Immature natural killer cell (primary cell): ENCODE results near the gene FASTKD3. TPM values are rescaled to one million over a fixed set of nuclear protein-coding genes. Genes with fewer than 3 reads are reported as not detected.

Source experiments
- DNase-seq, 3 donors: peaks; one replicate each; pipeline ENCODE4 v3.0.0; 2022; ENCODE audit warnings: mixed read lengths in 1 of 3
- H3K27ac Mint-ChIP-seq, 6 donors: one replicate each; pipeline ENCODE4 v1.8.0; 2020; ENCODE audit warnings: mixed read lengths in 6 of 6, mild to moderate bottlenecking in 5 of 6, inconsistent platforms in 4 of 6, moderate library complexity in 3 of 6
- H3K27me3 Mint-ChIP-seq, 3 donors: one replicate each; pipeline ENCODE4 v1.8.0; 2020 to 2021; ENCODE audit warnings: low read depth in 3 of 3, mild to moderate bottlenecking in 3 of 3, mixed read lengths in 3 of 3, moderate library complexity in 3 of 3, inconsistent platforms in 1 of 3
- H3K36me3 Mint-ChIP-seq, 3 donors: one replicate each; pipeline ENCODE4 v1.8.0; 2020; ENCODE audit warnings: mixed read lengths in 3 of 3, inconsistent platforms in 2 of 3, mild to moderate bottlenecking in 2 of 3
- H3K4me1 Mint-ChIP-seq, 2 donors: one replicate each; pipeline ENCODE4 v1.8.0; 2020; ENCODE audit warnings: inconsistent platforms in 2 of 2, mild to moderate bottlenecking in 2 of 2, mixed read lengths in 2 of 2, moderate library complexity in 1 of 2
- H3K4me3 Mint-ChIP-seq, 5 donors: one replicate each; pipeline ENCODE4 v1.8.0; 2020; ENCODE audit warnings: mild to moderate bottlenecking in 5 of 5, mixed read lengths in 5 of 5, inconsistent platforms in 3 of 5, moderate library complexity in 3 of 5
- H3K9me3 Mint-ChIP-seq, 6 donors: one replicate each; pipeline ENCODE4 v1.8.0; 2020; ENCODE audit warnings: mild to moderate bottlenecking in 6 of 6, mixed read lengths in 6 of 6, inconsistent platforms in 4 of 6, moderate library complexity in 3 of 6
- polyA plus RNA-seq, 3 donors: library from polyadenylated mRNA; unstranded; fragments of 300-500 nt; fragmentation: Illumina TruSeq; gene quantifications; one replicate each; pipeline ENCODE4 v1.2.3, GENCODE V29; 2021

The FASTKD3 gene
- polyA plus RNA-seq, 3 donors from 2014 or later = 11.7 to 13.9 (median 12.5) TPM

DNA sequence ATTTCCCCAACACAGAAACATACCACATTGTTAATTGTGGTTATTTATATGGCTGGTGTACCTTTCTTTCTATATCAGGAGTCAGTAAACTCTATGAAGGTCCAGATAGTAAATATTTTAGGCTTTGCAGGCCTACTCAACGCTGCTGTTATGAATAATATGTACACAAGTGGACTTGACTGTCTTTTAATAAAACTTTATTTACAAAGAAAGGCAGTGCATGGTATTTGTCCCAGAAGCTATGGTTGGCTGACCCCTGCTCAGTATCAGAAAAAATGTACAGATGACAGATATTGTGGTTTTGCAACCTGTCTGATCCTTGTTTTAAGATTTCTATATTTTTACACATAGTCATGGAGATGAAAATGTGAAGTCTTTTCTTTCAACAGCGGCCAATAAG is 5.8 kb upstream of the FASTKD3 start:
- Mint-ChIP-seq H3K27me3 (peaks cover 0 to 3% (median 0%) of the 10 kb centered on the region in 3 donors), H3K4me1 (peaks cover 47 to 91% of the 10 kb centered on the region in 2 donors), H3K36me3 (peaks cover 8 to 44% (median 32%) of the 10 kb centered on the region in 3 donors), H3K4me3 (no peak overlapping the region), H3K9me3 (no peaks in the 10 kb centered on the region), H3K27ac (no peak overlapping the region)
- no peak for DNase-seq

GRCh38 chr5:7873216-7873615 is 4.4 kb upstream of the FASTKD3 start:
- H3K4me3 Mint-ChIP-seq = peak overlapping the region in 3 of 5 donors; percentile 5 to 66 (median 5)
- peaks cover 53 to 88% of the 10 kb centered on the region in 2 donors for H3K4me1 Mint-ChIP-seq
- peak in 1 of 3 donors; percentile 23 for DNase-seq
- peaks cover 8 to 35% (median 22%) of the 10 kb centered on the region in 3 donors for H3K36me3 Mint-ChIP-seq
- H3K27ac Mint-ChIP-seq = peak overlapping the region in 5 of 6 donors; percentile 23 to 86 (median 82)
- H3K9me3 Mint-ChIP-seq = no peaks in the 10 kb centered on the region
- peaks cover 0 to 6% (median 0%) of the 10 kb centered on the region in 3 donors for H3K27me3 Mint-ChIP-seq

DNA sequence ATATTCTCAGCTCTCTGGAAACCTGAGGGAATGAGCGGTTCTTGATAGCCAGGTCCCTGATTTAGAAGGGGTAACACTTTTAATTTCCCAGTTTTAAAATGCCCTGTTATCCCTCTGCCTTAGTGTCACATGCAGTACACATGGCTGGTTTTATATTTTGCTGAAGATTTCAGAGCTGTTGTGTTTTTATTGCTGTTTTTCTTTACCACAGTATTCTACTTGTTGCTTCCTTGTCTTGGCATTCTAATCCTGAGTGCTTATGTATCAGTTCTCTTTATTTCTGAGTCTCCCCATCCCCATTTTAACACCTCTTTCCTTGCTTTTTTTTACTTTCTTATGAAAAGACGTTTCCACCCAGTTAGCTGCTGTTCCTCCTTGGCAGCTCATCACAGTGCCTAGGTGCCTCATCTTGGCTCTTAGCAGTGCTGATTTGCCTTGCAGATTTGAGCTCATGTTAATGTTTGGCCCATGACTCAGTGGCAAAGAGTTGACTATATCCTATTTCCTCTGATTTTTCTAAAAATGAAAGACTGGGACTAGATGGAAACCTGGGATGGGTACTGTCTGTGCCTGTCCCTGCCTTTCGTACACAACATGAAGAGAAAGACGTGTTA is 3.8 kb upstream of the FASTKD3 start:
- H3K4me1 Mint-ChIP-seq = peaks cover 58 to 88% of the 10 kb centered on the region in 2 donors
- peak overlapping the region in 2 of 5 donors; percentile 5 to 66 for H3K4me3 Mint-ChIP-seq
- peaks cover 8 to 29% (median 16%) of the 10 kb centered on the region in 3 donors for H3K36me3 Mint-ChIP-seq
- H3K9me3 Mint-ChIP-seq = no peaks in the 10 kb centered on the region
- peak overlapping the region in 5 of 6 donors; percentile 40 to 86 (median 82) for H3K27ac Mint-ChIP-seq
- peaks cover 0 to 6% (median 0%) of the 10 kb centered on the region in 3 donors for H3K27me3 Mint-ChIP-seq
- no peak for DNase-seq

DNA sequence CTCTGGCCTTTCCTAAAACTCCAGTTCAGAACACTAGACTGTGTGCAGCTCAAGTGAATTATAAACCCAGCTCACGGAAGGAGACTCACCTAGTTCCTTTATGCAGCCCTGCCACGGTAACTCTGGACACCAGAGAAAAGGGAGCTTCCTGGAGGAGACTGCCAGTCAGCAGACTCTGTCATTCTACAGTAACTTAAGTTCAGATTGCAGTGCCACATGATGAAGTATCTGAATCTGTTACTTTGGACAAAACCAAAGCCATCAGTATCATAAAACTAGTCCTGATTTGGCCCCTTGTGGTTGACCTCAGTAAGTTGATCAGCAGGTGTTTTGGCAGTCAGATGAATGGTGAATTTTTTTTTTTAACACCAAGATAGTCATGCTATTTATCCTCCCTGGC is 2.8 kb upstream of the FASTKD3 start:
- no peaks in the 10 kb centered on the region for H3K9me3 Mint-ChIP-seq
- H3K4me3 Mint-ChIP-seq = peak overlapping the region in 3 of 5 donors; percentile 1 to 40 (median 22)
- peak overlapping the region; percentile 7 to 82 (median 48) for H3K27ac Mint-ChIP-seq
- no peak for DNase-seq
- H3K27me3 Mint-ChIP-seq = peaks cover 0 to 6% (median 0%) of the 10 kb centered on the region in 3 donors
- peaks cover 63 to 89% of the 10 kb centered on the region in 2 donors for H3K4me1 Mint-ChIP-seq
- H3K36me3 Mint-ChIP-seq = peaks cover 8 to 20% (median 10%) of the 10 kb centered on the region in 3 donors

GRCh38 chr5:7869474-7870136 is 774 bp upstream of the FASTKD3 start:
- no peaks in the 10 kb centered on the region for H3K9me3 Mint-ChIP-seq
- H3K4me3 Mint-ChIP-seq = peak overlapping the region; percentile 90 to 97 (median 94)
- peaks cover 67 to 93% of the 10 kb centered on the region in 2 donors for H3K4me1 Mint-ChIP-seq
- H3K36me3 Mint-ChIP-seq = peaks cover 0 to 16% (median 0%) of the 10 kb centered on the region in 3 donors
- peak overlapping the region; percentile 73 to 90 (median 86) for H3K27ac Mint-ChIP-seq
- H3K27me3 Mint-ChIP-seq = peaks cover 0 to 6% (median 0%) of the 10 kb centered on the region in 3 donors
- DNase-seq = peak in 2 of 3 donors; percentile 39 to 42

DNA sequence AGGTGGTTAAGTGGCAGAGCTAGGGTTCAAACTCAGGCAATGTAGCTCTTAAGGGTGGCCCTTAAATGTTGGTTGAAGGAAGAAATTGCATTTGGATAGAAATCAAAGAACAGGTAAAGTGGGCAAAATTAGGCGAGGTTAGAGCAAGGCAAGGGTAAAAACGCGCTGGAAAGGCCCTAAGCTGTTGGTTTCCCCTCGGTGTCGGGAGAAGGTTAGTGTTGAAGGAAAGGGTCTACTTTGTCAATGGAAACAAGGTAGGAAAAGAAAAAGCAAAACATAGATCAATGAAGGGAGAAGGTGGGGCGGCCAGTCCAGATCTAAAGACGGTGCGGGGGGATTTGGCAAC is 431 bp downstream of the FASTKD3 start:
- Mint-ChIP-seq H3K9me3 (no peaks in the 10 kb centered on the region), H3K36me3 (peaks cover 0 to 12% (median 2%) of the 10 kb centered on the region in 3 donors), H3K27me3 (peaks cover 0 to 6% (median 0%) of the 10 kb centered on the region in 3 donors), H3K4me1 (peaks cover 61 to 81% of the 10 kb centered on the region in 2 donors), H3K4me3 (peak overlapping the region; percentile 95 to 99 (median 97)), H3K27ac (peak overlapping the region; percentile 82 to 94 (median 94))
- DNase-seq = no peak

DNA sequence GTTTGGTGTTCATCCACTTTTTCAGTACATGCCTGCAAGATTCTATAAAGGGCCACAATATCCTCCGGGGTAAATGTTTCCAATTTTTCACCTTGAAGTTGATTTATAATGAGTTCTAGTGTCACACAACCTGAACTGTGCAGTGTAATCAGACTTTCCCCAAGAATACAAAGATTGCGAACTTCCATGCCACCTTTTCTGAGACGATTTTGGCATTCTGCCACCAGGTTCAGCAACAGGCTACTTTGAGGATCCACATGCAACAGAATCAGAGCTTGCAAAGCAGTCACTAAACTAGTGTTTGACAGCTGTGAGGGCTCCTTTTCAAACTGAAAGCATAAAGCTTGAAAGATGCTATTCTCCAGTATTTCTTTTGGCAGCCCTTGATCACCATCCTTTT is 1.6 kb downstream of the FASTKD3 start:
- no peak for DNase-seq
- H3K36me3 Mint-ChIP-seq = peaks cover 3 to 20% (median 8%) of the 10 kb centered on the region in 3 donors
- peak overlapping the region in 2 of 6 donors; percentile 41 to 53 for H3K27ac Mint-ChIP-seq
- H3K27me3 Mint-ChIP-seq = peaks cover 0 to 6% (median 0%) of the 10 kb centered on the region in 3 donors
- peaks cover 51 to 69% of the 10 kb centered on the region in 2 donors for H3K4me1 Mint-ChIP-seq
- peak overlapping the region; percentile 46 to 97 (median 56) for H3K4me3 Mint-ChIP-seq
- H3K9me3 Mint-ChIP-seq = no peaks in the 10 kb centered on the region

DNA sequence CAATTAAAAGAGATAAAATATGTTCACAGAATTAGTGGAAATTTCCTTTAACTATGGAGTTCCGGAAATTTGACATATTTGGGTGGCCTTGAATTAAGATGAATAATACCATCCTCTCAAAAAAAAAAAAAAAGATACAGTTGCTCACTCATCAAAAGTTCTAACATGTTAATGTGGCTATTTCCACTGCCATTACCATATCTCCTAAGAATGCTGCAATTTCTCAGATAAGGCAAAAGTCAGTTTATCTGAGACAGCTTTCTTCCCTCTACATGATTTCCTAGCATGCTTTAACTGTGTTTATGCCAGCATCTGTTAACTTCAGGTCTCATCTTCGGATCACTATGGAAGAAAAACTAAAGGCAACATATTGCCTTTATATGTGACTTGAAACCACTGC is 2.6 kb downstream of the FASTKD3 start:
- no peaks in the 10 kb centered on the region for H3K9me3 Mint-ChIP-seq
- peaks cover 40 to 59% of the 10 kb centered on the region in 2 donors for H3K4me1 Mint-ChIP-seq
- peaks cover 0 to 5% (median 0%) of the 10 kb centered on the region in 3 donors for H3K27me3 Mint-ChIP-seq
- H3K4me3 Mint-ChIP-seq = peak overlapping the region in 1 of 5 donors; percentile 22
- peaks cover 3 to 26% (median 16%) of the 10 kb centered on the region in 3 donors for H3K36me3 Mint-ChIP-seq
- no peak overlapping the region for H3K27ac Mint-ChIP-seq
- no peak for DNase-seq

- no peaks in the 10 kb centered on the region for H3K27me3 Mint-ChIP-seq
- no peak for DNase-seq
- no peaks in the 10 kb centered on the region for H3K9me3 Mint-ChIP-seq
- peaks cover 10 to 35% (median 33%) of the 10 kb centered on the region in 3 donors for H3K36me3 Mint-ChIP-seq
- H3K4me3 Mint-ChIP-seq = no peak overlapping the region
- H3K27ac Mint-ChIP-seq = no peak overlapping the region
- H3K4me1 Mint-ChIP-seq = peaks cover 0 to 4% of the 10 kb centered on the region in 2 donors
Measured at GRCh38 chr5:7857926-7858632, 10.8 kb downstream of the FASTKD3 start.

DNA sequence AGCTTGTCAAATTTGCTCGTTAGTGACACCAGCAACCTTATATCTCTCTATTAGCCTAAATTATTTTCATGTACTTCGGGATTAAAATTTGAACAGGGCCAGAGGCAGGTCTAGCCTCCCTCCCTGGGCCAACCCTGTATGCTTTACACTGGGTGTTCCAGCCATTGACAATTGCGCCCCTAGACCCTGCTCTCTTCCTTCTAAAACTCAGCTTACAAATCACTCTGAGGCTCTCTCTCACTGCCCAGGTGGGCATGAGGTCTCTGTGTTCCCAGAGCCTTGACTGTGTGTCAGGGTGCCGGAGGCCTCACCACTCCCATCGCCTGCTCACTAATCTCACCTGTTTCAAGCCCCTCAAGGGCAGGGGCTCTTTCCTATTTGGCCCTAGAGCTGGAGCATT is 11.5 kb downstream of the FASTKD3 start:
- no peaks in the 10 kb centered on the region for H3K9me3 Mint-ChIP-seq

DNA sequence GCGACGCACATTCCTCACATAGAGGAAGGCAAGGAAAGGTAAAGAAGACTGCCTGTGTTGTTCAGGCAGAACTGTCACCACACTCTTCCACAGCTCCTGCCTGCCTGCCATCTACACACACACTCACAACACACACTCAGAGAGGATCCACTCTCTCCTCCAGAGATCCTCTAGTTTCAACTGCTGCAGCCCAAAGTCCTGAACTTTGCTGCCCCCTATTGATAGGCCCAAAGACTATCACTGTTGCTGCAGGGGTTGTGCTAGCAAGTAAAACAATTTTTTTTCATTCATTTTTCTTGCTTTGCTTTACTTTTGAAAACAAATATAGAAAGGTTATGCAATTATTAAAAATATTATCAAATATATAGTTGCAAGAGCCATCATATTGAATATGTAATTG is 12.0 kb downstream of the FASTKD3 start:
- no peaks in the 10 kb centered on the region for H3K9me3 Mint-ChIP-seq
- no peaks in the 10 kb centered on the region for H3K27me3 Mint-ChIP-seq
- DNase-seq = no peak
- no peak overlapping the region for H3K4me3 Mint-ChIP-seq
- H3K4me1 Mint-ChIP-seq = peaks cover 7 to 16% of the 10 kb centered on the region in 2 donors
- H3K36me3 Mint-ChIP-seq = peaks cover 7 to 28% (median 25%) of the 10 kb centered on the region in 3 donors
- no peak overlapping the region for H3K27ac Mint-ChIP-seq

More for the DNA sequence above, 11.5 kb downstream of the FASTKD3 start:
- no peaks in the 10 kb centered on the region for H3K27me3 Mint-ChIP-seq
- H3K27ac Mint-ChIP-seq = no peak overlapping the region
- DNase-seq = no peak
- H3K36me3 Mint-ChIP-seq = peaks cover 7 to 29% (median 27%) of the 10 kb centered on the region in 3 donors
- no peak overlapping the region for H3K4me3 Mint-ChIP-seq
- peaks cover 2 to 11% of the 10 kb centered on the region in 2 donors for H3K4me1 Mint-ChIP-seq

DNA sequence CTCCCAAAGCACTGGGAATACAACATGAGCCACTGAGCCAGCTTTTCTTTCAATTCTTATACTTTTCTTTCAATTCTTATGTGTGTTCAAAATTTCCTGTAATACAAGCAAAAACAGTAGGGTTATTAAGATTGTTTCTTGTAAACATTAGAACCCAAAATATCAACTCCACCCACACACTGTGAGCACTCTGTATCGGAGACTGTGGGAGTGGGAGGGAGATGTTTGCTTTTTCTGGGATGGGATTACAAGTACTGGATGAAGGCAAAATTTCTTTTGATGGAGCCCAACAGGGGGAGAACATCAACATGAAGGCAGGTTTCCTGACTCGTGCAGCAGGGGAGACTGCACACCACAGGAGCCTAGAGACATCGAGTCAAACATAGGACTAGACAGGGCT is 13.2 kb downstream of the FASTKD3 start:
- H3K9me3 Mint-ChIP-seq = no peaks in the 10 kb centered on the region
- H3K36me3 Mint-ChIP-seq = peaks cover 7 to 22% (median 20%) of the 10 kb centered on the region in 3 donors
- H3K4me1 Mint-ChIP-seq = peaks cover 15 to 24% of the 10 kb centered on the region in 2 donors
- H3K27me3 Mint-ChIP-seq = peaks cover 0 to 2% (median 0%) of the 10 kb centered on the region in 3 donors
- H3K4me3 Mint-ChIP-seq = no peak overlapping the region
- no peak for DNase-seq
- no peak overlapping the region for H3K27ac Mint-ChIP-seq

- Mint-ChIP-seq H3K27me3 (peaks cover 2 to 7% (median 3%) of the 10 kb centered on the region in 3 donors), H3K36me3 (peaks cover 0 to 5% (median 0%) of the 10 kb centered on the region in 3 donors), H3K27ac (peak overlapping the region in 1 of 6 donors; percentile 52), H3K4me3 (no peak overlapping the region), H3K9me3 (no peaks in the 10 kb centered on the region), H3K4me1 (peaks cover 20 to 32% of the 10 kb centered on the region in 2 donors)
- DNase-seq = no peak
Measured at GRCh38 chr5:7852988-7853387, 15.8 kb downstream of the FASTKD3 start.
